A549 (cell line): Measurements from ENCODE around the gene DEFB119. TPM values are rescaled to one million over a fixed set of nuclear protein-coding genes. Genes with fewer than 3 reads are reported as not detected.

ENCODE experiments used
- ESRRA ChIP-seq: fragments of 150-350 bp; IDR thresholded peaks from 2 replicates; pipeline ENCODE4 v1.6.1; 2014; ENCODE audit warnings: mild to moderate bottlenecking, low read length, borderline replicate concordance
- KDM5A ChIP-seq: fragments of 200-600 bp; sonication (generic); IDR thresholded peaks from 2 replicates; pipeline ENCODE4 v1.6.1; 2016; ENCODE audit warnings: antibody characterized with exemption, mild to moderate bottlenecking
- MAZ ChIP-seq: fragments of 150-350 bp; IDR thresholded peaks from 2 replicates; pipeline ENCODE4 v1.6.1; 2014; ENCODE audit warnings: antibody characterized with exemption, low read depth, low read length, borderline replicate concordance
- polyA plus RNA-seq, 4 experiments: library from polyadenylated mRNA; depleted of rRNA in 3 of 4; stranded (reverse); fragments of >200 nt; fragmentation: RNase III in 1 of 4; extraction: RNeasy Plus Mini Kit Qiagen cat#74134 plus additional on column Dnase treatment in 1 of 4; gene quantifications; 2 replicates in 3 of 4; 3 replicates in 1 of 4; pipeline ENCODE4 v1.2.3, GENCODE V29; 2011 to 2017
- small RNA-seq, 6 experiments: library from RNA; depleted of rRNA; stranded (forward); fragments of <200 nt; gene quantifications; one replicate each; pipeline ENCODE3, GENCODE V24; 2012

DEFB119 gene
- polyA plus RNA-seq, 2 of the 4 experiments (the other 2 are of a cell fraction): not detected

GRCh38 chr20:31330893-31331292 is 59.5 kb downstream of the DEFB119 start (continued):
- TF ChIP-seq MAZ (no peak), ESRRA (no peak), KDM5A (no peak)

Small RNA genes lying within 50 kb of the gene (small RNA-seq; reads per million reads assigned to genes)
- gene DEFB117 (0 reads per million in 6 experiments), gene RF00561 (0 reads per million in 6 experiments), gene RNA5SP480 (0 reads per million in 6 experiments)

Other genes with a start within 250 kb of the DEFB119 start
- not detected in 2 replicates for gene DEFB115, start 132.9 kb downstream of the DEFB119 start, polyA plus RNA-seq (2011; rRNA removed)
- not detected in 3 replicates for gene DEFB115, start 132.9 kb downstream of the DEFB119 start, polyA plus RNA-seq (2017; fragmentation: RNase III; extraction: RNeasy Plus Mini Kit Qiagen cat#74134 plus additional on column Dnase treatment)
- not detected in 2 replicates for gene DEFB116, start 82.0 kb downstream of the DEFB119 start, polyA plus RNA-seq (2011; rRNA removed)
- gene DEFB116, start 82.0 kb downstream of the DEFB119 start, polyA plus RNA-seq (2017; fragmentation: RNase III; extraction: RNeasy Plus Mini Kit Qiagen cat#74134 plus additional on column Dnase treatment): not detected in 3 replicates
- not detected in 2 replicates for gene DEFB118, start 22.0 kb downstream of the DEFB119 start, polyA plus RNA-seq (2011; rRNA removed)
- not detected in 3 replicates for gene DEFB118, start 22.0 kb downstream of the DEFB119 start, polyA plus RNA-seq (2017; fragmentation: RNase III; extraction: RNeasy Plus Mini Kit Qiagen cat#74134 plus additional on column Dnase treatment)
- gene DEFB121, start 15.6 kb upstream of the DEFB119 start, polyA plus RNA-seq (2011; rRNA removed): not detected in 2 replicates
- gene DEFB121, start 15.6 kb upstream of the DEFB119 start, polyA plus RNA-seq (2017; fragmentation: RNase III; extraction: RNeasy Plus Mini Kit Qiagen cat#74134 plus additional on column Dnase treatment): not detected in 3 replicates
- gene DEFB123, start 50.0 kb upstream of the DEFB119 start, polyA plus RNA-seq (2011; rRNA removed): not detected in 2 replicates
- gene DEFB123, start 50.0 kb upstream of the DEFB119 start, polyA plus RNA-seq (2017; fragmentation: RNase III; extraction: RNeasy Plus Mini Kit Qiagen cat#74134 plus additional on column Dnase treatment): not detected in 3 replicates
- not detected in 2 replicates for gene DEFB124, start 84.5 kb upstream of the DEFB119 start, polyA plus RNA-seq (2011; rRNA removed)
- gene DEFB124, start 84.5 kb upstream of the DEFB119 start, polyA plus RNA-seq (2017; fragmentation: RNase III; extraction: RNeasy Plus Mini Kit Qiagen cat#74134 plus additional on column Dnase treatment): 0.18 TPM in 1 of 3 replicates, not detected in the others
- gene REM1, start 84.7 kb upstream of the DEFB119 start, polyA plus RNA-seq (2011; rRNA removed): not detected in 2 replicates
- not detected in 3 replicates for gene REM1, start 84.7 kb upstream of the DEFB119 start, polyA plus RNA-seq (2017; fragmentation: RNase III; extraction: RNeasy Plus Mini Kit Qiagen cat#74134 plus additional on column Dnase treatment)
- gene HM13, start 123.9 kb upstream of the DEFB119 start, polyA plus RNA-seq (2011; rRNA removed): 164 and 229 TPM in 2 replicates
- 167 to 178 TPM (median 178 TPM) in 3 replicates for gene HM13, start 123.9 kb upstream of the DEFB119 start, polyA plus RNA-seq (2017; fragmentation: RNase III; extraction: RNeasy Plus Mini Kit Qiagen cat#74134 plus additional on column Dnase treatment)
- gene ID1, start 214.7 kb upstream of the DEFB119 start, polyA plus RNA-seq (2011; rRNA removed): 237 and 250 TPM in 2 replicates
- 257 to 432 TPM (median 387 TPM) in 3 replicates for gene ID1, start 214.7 kb upstream of the DEFB119 start, polyA plus RNA-seq (2017; fragmentation: RNase III; extraction: RNeasy Plus Mini Kit Qiagen cat#74134 plus additional on column Dnase treatment)
- not detected in 2 replicates for gene COX4I2, start 247.3 kb upstream of the DEFB119 start, polyA plus RNA-seq (2011; rRNA removed)
- gene COX4I2, start 247.3 kb upstream of the DEFB119 start, polyA plus RNA-seq (2017; fragmentation: RNase III; extraction: RNeasy Plus Mini Kit Qiagen cat#74134 plus additional on column Dnase treatment): not detected in 3 replicates